GM12874 (cell line): ENCODE data around the gene NR1I3.

ENCODE experiments used
- CTCF ChIP-seq: IDR thresholded peaks from 2 replicates; pipeline ENCODE4 v1.5.1; 2011; ENCODE audit warnings: low read depth, mild to moderate bottlenecking, control low read depth, low read length, moderate library complexity; ENCODE audit not compliant: insufficient read depth

Gene NR1I3

GRCh38 chr1:161267321-161267720 is 29.3 kb upstream of the NR1I3 start:
- TF ChIP-seq CTCF = no peak

- no peak for TF ChIP-seq CTCF
Measured at GRCh38 chr1:161266836-161267235, 28.8 kb upstream of the NR1I3 start.

GRCh38 chr1:161266202-161266601 is 28.2 kb upstream of the NR1I3 start:
- no peak for TF ChIP-seq CTCF

GRCh38 chr1:161265305-161265704 is 27.3 kb upstream of the NR1I3 start:
- no peak for TF ChIP-seq CTCF

GRCh38 chr1:161261261-161262235 is 23.5 kb upstream of the NR1I3 start:
- no peak for TF ChIP-seq CTCF

GRCh38 chr1:161260376-161261260 is 22.6 kb upstream of the NR1I3 start:
- TF ChIP-seq CTCF = no peak

- TF ChIP-seq CTCF = no peak
Measured at GRCh38 chr1:161259765-161260164, 21.8 kb upstream of the NR1I3 start.
